Measurements from ENCODE around the gene CHD9.
A peak's percentile ranks its signal among the peaks of the same experiment; 100 is the strongest.
"Not testable (repeated sequence)": the region's sequence is repeated elsewhere in the genome, so short reads cannot be mapped to it uniquely, and the experiment has no call there.

The CHD9 gene

DNA sequence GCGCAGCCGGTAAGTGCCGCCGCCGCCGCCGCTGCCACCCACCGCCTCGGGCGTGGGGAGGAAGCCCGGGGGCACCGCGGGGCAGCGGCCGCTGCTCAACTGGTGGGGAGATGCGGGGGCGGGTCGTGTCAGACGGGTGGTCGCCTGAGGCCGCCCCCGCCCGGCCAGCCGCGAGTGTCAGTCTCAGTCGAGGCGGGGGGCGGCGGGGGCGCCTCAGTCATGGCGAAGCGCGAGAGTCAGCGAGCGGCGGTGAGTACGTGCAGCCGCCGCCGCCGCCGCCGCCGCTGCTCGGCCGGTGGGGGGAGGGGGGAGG, 76.2 kb downstream of the CHD9 start:
- no peak for DNase-seq (ENCODE audit: low spot score)

DNA sequence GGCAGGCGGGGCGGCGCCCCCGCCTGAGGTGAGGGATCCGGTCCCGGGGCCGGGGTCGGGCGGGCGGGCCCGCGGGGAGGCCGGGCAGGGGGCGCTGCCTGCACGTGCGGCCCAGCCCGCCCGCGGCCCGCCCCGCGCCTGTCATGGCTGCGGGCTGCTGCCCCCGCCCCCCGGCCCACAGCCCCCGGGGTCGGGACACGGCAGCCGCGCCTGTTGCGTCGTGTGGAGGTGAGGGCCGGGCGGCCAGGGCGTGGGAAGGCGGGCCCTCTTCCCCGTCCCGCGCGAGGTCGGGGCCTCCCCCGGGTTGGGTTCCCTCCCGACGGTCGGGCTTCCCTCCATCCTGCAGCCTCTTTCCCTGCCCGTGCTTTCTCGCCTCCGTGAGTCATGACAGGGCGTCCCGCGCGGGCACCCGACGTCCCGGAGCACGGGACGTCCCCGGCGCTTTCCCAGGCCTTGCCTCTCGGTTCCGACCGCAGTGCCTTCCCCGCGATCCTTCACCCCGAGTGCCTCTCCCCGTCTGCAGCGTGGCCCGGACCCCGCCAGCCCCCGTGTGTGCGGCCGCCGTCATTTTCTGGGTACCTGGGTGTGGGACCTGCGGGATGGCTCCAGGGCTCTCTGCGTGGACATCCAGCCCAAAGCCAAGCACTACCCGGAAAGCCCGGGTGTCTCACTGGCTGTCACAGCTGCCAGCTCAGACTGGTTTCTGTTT, 76.7 kb downstream of the CHD9 start:
- DNase-seq (ENCODE audit: low spot score) = peak; percentile 78

DNA sequence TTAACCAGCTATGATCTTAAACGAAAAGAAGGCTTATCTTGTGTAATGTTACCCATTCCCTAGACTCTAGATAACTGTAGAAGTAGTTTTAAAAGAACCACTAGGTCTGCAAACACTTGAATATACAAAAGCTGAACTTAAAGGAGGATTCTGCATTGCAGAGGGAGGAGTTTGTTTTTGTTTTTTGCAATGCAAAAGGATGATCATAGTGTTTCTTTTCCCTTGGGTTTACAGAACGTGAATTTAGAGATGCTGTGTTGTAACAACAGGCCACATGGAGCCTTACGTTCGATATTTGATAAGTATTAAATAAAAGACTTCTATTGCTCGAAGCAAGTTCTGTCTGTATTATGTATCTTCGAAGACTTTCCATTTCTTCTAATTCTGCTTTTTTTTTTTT, 77.6 kb downstream of the CHD9 start:
- DNase-seq (ENCODE audit: low spot score) = no peak

DNA sequence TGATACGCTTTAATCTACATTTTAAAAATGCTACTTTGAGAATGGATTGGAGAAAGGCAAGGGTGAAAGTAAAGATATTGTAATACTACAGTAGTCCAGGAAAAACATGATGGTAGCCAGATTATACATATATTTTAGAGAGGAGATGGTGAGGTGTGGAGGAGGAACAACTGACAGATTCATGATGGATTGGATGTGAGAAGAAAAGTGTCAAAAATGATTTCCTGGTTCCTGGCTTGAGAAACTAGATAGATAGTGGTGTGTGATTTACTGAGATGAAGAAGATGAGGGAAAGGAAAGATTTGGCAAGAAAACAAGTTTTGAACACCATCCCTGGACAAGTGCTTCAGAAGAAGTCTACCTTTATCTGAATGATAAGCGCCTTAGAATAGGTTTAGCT, 80.5 kb downstream of the CHD9 start:
- DNase-seq (ENCODE audit: low spot score) = no peak

DNA sequence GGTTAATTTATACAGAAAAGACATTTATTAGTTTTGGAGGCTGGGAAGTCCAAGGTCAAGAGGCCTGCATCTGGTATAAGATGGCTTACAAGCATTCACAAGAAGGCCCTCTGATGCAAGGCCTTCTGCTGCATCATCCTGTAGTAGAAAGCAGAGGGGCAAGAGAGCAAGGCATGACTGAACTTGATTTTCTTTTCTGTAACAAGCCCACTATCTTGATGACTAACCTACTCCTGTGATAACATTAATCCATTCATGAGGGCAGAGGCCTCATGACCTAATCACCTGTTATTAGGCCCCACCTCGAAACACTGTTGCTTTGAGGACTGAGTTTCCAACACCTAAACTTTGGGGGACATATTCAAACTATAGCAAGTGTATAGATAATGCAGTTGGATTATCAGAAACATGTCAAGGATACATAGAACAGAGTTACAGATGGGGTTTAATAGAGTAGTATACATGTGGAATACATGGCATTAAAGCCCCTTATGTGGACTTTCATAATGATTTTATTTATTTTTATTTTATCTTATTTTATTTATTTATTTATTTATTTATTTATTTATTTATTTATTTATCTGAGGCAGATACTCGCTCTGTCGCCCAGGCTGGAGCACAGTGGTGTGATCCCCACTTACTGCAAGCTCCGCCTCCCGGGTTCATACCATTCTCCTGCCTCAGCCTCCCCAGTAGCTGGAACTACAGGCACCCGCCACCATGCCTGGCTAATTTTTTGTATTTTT, 88.2 kb downstream of the CHD9 start:
- no peak for DNase-seq (ENCODE audit: low spot score)

DNA sequence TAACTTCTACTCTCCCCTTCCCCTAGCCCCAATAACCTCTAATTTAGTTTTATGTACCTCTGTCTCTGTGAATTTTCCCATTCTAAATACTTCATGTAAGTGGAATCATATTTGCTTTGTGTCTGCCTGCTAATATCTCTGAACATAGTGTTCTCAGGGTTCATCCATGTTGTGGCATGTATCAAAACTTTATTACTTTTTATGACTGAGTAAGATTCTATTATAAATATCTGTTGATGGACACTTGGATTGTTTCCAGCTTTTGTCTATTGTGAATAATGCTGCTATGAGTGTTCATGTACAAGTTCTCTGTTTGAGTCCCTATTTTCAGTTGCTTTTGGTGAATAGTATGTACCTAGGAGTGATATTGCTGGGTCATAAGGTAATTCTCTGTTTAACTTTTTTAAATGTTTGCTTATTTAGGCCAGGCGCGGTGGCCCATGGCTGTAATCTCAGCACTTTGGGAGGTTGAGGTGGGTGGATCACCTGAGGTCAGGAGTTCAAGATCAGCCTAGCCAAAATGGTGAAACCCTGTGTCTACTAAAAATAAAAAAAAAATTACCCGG, 92.8 kb downstream of the CHD9 start:
- DNase-seq (ENCODE audit: low spot score) = no peak

DNA sequence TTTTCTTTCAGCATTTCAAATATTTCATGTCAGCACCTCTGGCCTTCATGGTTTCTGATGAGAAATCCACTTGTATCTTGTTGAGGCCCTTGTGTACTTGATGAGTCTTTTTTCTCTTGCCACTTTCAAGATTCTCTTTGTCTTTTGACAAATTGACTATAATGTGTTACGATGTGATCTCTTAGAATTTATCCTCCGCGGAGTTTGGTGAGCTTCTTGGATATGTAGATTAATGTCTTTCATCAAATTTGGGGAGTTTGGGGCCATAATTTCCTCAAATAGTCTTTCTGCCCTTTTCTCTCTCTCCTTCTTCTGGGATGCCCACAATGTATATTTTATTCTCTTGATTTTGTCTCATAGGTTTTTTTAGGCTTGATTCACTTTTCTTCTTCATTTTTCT, 96.0 kb downstream of the CHD9 start:
- no peak for DNase-seq (ENCODE audit: low spot score)

DNA sequence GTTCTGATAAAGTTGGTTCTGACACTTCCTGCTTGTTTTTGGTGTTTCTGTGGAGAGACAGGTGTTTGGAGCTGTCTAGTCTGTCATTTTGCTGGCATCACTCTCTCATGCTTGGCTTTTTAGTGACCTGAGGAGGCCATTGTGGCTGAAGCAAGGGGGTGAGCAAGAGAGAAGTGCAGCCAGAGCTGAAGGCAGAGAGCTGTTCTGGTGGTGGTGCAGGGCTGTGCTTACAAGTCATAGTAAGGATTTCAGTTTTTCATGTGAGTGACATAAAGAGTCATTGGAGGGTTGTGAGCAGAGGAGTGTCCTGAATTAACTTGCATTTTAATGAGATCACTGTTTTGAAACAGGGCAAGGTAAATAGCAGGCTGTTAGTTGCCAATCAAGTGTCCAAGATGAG, 97.5 kb downstream of the CHD9 start:
- DNase-seq (ENCODE audit: low spot score) = no peak

DNA sequence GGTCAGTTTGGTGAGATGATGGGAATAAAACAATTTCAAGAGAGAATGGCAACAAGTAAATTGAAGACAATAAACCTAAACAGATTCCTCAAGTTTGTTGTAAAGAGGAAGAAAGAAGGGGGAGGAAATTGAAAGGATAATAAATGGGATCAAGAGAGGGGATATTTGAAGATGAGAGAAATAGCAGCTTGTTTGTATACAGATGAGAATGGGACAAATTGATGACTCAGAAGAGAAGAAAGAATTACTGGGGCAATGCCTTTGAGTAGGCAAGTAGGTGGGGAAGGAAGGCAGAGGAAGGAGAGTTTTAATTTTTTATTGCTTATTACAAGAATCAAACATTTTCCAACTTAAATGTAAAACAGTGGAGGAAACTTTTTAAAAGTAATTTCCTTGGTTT, 98.3 kb downstream of the CHD9 start:
- no peak for DNase-seq (ENCODE audit: low spot score)

DNA sequence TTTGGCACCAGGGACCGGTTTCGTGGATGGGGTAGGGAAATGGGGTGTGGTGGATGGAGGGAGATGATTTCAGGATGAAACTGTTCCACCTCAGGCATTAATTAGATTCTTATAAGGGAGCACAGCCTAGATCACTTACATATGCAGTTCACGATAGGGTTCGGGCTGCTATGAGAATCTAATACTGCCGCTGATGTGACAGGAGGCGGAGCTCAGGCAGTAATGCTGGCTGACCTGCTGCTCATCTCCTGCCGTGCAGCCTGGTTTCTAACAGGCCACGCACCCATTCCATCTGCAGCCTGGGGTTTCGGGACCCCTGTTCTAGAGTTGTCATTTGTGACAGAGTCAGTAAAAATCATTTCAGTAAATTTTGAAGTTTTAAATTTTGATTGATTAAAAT, 99.7 kb downstream of the CHD9 start:
- DNase-seq (ENCODE audit: low spot score) = no peak

DNA sequence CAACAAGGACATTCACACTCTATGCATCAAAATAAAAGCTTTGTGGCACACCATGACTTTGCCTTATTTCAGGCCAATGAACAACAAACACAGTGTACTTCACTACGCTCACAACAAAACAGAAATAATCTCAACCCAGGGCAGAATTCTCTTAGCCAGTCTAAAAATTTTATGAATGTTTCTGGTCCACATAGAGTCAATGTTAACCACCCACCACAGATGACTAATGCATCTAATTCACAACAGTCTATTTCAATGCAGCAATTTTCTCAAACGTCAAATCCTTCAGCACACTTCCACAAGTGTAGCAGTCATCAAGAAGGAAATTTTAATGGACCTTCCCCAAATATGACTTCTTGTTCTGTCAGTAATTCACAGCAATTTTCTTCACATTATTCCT, 101.7 kb downstream of the CHD9 start:
- peak; percentile 33 for DNase-seq (ENCODE audit: low spot score)

DNA sequence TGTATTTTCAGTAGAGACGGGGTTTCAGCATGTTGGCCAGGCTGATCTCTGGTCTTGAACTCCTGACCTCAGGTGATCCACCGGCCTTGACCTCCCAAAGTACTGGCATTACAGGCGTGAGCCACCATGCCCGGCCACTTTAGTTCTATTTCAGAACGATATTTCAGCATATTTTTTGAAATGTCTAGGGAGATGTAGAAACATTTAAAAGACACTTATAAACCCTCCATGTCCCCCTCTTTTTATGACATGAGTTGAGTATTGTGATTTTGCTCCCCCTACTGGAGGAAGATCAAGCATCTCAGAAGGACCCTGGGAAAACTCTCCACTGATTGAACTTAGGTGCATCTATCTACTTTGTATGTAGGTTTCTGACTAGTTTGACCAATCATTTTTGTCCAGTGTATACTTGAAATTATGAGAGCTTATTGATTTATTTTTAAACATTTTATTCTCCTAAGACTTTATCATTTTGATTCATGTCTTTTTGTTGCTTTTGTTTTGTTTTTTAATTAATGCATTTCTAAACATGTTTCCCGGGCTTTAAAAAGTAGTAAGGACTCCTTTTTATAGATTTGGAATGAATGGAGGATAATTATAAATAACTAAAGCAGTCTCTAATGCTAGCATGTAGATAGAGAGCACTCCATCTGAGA, 105.1 kb downstream of the CHD9 start:
- DNase-seq (ENCODE audit: low spot score) = peak; percentile 56

DNA sequence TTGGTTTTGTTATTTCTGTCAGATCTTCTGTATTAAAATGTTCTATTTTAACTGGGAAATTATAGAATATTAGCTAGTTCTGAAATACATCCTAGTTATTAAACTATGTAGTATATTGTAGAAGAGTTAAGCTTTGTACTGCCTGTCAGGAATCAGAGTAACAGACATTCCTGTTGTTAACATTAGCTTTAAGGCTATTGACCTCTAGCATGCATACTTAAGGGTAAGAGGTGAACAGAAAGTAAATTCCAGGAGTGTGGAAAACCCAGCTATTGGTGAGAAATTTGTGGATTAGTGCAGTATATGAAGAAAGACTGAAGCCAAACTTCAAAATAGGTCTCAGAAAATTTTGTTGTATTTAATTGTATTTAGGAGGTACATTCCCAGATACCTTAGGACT, 111.3 kb downstream of the CHD9 start:
- DNase-seq (ENCODE audit: low spot score) = no peak

DNA sequence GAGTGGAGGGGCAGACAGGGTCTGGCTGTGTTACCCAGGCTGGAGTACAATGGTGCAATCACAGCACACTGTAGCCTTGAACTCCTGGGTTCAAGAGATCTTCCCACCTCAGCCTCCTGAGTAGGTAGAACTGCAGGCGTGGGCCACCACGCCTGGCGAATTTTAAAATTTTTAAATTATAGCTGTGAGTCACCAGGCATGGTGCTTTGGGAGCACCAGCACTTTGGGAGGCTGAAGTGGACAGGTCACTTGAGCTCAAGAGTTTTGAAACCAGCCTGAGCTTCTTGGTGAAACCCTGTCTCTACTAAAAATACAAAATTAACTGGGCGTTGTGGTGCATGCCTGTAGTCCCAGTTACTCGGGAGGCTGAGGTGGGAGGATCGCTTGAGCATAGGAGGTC, 114.0 kb downstream of the CHD9 start:
- no peak for DNase-seq (ENCODE audit: low spot score)

DNA sequence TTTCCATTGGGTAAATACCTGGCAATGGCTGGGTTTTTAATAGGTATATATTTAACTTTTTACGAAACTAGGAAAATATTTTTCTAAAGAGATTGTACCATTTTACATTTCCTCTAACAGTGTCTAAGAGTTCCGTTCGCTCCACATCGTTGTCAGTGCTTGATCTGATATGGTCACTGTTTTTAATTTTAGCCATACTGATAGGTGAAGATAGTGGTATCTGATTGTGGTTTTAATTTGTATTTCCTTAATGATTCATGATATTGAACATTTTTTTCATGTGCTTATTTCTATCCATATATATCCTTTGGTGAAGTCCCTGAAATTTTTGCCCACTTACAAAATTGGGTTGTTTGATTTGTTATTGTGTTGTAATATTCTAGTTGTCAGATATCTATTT, 117.7 kb downstream of the CHD9 start:
- DNase-seq (ENCODE audit: low spot score) = no peak

DNA sequence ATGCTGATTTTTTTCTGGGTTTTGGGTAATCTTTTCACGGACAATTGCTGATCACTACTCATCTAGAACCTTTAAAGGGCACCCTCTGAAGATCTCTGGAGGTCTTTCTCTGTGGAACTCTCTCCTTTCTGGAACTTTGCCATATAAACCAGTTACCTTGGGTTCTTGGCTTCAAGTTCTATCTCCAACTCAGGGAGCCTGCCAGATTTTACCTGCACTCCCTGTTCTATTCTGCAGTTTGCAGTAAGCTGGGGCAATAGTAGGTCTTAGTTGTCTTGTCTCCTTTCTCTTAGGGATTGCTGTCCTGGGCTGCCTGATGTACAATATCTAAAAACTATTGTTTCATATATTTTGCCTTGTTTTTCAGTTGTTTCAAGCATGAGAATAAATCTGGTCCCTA, 120.3 kb downstream of the CHD9 start:
- DNase-seq (ENCODE audit: low spot score) = no peak

DNA sequence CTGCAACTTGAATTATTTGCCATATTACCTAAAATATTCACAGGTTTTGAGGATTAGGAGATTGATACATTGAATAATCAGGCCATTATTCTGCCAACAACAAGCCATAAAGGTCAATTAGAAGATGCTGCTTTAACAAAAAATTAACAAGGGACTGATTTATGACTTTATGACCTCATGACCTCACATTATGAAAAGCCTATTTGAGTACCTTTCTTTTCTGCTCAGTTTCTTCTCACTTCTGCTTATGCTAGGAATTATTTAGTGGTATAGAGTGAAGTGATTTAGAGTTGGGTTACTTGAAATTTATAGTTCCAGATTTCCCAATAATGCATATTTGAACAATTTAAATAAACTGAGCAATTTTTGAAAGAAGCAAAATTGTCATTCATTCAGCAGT, 121.6 kb downstream of the CHD9 start:
- no peak for DNase-seq (ENCODE audit: low spot score)

DNA sequence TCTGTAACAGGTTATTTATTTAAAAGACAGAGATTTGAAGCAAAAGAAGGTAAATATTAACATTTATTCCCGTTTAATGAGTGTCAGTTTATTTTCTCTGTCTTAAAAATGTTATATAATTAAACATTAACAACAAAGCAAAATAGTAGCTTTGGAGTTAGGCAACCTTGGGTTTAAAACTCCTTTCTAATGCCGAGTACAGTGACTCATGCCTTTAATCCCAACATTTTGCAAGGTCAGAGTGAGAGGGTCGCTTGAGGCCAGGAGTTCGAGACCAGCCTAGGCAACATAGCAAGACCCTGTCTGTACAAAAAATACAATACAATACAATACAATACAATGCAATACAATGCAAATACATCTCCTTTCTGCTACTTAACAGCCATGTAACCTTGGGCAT, 128.7 kb downstream of the CHD9 start:
- DNase-seq (ENCODE audit: low spot score) = no peak

DNA sequence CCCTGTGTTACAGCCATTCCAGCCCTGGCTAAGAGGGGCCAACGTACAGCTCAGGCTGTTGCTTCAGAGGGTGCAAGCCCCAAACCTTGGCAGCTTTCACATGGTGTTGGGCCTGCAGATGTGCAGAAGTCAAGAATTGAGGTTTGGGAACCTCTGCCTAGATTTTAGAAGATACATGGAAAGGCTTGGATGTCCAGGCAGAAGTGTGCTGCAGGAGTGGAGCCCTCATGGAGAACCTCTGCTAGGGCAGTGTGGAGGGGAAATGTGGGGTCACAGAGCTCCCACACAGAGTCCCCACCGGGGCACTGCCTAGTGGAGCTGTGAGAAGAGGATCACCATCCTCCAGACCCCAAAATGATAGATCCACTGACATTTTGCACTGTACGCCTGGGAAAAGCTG, 130.9 kb downstream of the CHD9 start:
- not testable (repeated sequence) for DNase-seq (ENCODE audit: low spot score)

DNA sequence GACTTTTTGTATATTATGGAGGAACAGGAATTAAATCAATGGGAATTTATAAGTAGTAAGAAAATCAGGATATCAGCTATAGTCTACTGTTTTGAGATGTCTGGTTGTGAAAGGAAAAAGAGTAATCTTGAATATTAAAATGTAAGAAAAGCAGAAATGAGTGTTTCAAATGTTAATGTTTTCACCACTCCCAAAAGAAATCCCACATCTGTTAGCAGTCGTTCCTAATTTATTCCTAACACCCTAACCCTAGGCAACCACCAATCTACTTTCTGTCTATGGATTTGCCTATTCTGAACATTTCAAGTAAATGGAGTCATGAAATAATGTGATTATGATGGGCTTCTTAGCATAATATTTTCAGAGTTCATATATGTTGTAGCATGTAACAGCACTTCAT, 133.0 kb downstream of the CHD9 start:
- no peak for DNase-seq (ENCODE audit: low spot score)

DNA sequence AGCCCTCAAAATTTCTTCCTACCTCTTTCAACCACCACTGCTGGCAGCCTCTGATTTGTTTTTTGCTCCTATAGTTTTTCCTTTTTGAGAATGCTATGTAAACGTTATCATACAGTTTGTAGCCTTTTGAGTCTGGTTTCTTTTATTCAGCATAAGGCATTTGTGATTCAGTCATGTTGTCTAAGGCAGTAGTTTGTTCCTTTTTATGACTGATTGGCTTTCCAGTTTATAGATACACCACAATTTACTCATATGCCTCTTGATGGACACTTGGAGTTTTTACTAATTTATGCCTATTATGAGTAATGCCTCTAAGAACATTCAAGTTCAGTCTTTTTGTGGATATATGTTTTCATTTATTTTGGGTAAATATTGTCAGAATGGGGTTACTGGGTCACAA, 136.6 kb downstream of the CHD9 start:
- DNase-seq (ENCODE audit: low spot score) = no peak

DNA sequence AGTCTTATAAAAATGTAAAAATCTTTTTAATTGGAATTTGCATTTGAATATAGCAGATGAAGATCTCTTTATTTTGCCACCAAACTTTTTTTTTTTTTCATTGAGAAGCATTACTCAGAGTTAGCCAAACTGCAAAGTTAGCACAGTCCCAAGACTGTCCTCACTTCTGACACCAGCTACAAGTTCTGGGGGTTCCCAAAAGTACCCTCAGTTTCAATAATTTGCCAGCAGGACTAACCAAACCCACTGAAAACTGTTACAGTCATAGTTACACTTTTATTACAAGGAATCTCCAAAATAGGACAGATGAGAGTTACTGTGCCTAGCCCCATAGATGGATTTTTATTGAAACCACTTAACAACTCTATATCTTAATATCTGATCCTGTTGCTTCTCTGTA, 144.1 kb downstream of the CHD9 start:
- no peak for DNase-seq (ENCODE audit: low spot score)

DNA sequence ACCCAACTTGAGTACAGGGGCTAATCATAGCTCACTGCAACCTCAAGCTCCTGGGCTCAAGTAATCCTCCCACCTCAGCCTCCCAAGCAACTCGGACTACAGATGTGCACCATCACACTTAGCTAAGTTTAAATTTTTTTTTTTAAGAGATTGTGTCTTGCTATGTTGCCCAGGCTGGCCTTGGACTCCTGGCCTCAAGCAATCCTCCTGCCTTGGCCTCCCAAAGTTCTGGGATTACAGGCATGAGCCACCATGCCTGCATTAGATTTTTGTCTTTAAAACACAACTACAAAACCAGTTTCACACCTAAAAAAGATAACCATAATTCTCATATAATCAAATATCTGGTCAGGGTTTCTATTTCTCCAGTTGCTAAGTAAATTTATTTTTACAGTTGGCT, 147.1 kb downstream of the CHD9 start:
- no peak for DNase-seq (ENCODE audit: low spot score)
